ELF-1 (cell line): ENCODE results near the gene DPYD.

Experiments
- DNase-seq: peaks from one replicate; pipeline ENCODE4 v3.0.0-alpha.2; 2016; ENCODE audit warnings: low read depth, low spot score

DPYD gene

DNA sequence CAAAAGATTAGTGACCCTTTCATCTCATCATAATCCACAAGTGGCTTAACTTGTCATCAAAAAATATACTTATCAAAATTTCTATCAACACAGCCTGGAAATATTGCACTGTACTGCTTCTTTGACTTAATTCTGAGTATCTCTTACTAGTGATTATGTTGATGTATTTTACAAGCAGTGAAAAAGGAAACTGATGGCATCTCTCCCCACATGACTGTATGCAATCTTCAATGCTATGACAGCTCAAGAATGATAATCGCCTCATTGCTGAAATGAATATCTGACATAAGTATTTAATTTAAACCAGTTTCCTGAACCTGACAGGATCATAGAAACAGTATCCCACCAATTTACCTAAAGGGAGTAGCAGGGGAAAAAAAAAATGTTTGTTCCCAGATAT lies 79.5 kb downstream of the DPYD start:
- no peak for DNase-seq

GRCh38 chr1:97837161-97837560 lies 83.7 kb downstream of the DPYD start:
- DNase-seq: no peak

GRCh38 chr1:97834899-97835298 lies 85.9 kb downstream of the DPYD start:
- no peak for DNase-seq

GRCh38 chr1:97833881-97834280 lies 87.0 kb downstream of the DPYD start:
- no peak for DNase-seq

DNA sequence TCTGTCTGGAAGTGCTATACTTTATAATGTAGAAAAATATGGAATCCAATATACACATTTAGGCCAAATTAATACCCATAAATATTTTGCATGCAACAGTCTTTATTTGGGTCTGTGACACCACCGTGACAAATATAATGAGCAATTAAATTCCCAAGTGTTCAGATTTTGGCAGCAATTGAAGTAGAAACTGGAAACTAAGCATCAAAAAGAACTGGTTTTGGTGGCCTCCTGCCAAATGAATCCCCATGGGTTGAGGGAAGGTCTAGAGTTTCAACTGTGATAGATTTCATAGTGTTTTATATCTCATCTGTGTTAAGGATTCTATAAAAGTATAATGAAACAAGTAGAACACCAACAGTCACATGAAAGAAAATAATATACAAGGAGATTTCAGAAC lies 88.4 kb downstream of the DPYD start:
- DNase-seq: no peak

GRCh38 chr1:97827887-97828286 lies 92.9 kb downstream of the DPYD start:
- DNase-seq: no peak

DNA sequence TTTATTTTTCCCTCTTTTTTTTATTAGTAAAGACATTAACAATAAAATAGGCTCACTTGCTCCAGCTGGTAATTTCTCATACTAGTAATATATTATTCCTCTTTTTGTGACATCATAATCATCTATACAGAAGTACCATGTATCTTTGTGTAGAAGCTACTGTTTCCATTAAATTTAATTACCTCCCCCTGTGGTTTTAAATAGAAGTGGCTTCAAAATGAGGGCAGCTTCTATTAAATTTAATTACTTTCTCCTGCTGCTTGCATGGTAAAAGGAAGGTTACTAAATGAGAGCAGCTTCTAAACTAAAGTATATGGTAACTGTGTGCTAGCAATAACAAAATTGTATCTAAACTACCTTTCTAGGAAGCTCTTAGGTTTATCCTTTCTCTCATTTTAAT lies 94.0 kb downstream of the DPYD start:
- no peak for DNase-seq

- DNase-seq: no peak
These were observed 96.2 kb downstream of the DPYD start for GRCh38 chr1:97824624-97825023.

DNA sequence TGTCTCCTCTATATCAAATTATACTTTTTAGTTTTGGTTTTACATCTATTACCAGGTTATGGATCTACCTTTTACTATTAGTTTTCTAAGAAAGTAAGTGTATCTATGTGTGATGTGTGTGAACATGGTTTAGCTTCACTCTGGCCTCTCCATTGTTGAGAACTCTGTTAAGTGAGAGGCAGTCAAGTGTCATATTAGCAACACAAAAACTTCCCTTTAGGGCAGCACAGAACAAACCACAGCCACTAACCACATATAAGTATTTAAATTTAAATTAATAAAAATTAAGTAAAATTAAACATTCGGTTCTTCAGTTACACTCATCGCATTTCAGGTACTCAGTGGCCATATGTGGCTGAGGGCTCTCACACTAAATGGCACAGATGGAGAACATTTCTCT lies 96.6 kb downstream of the DPYD start:
- no peak for DNase-seq

- DNase-seq: no peak
These were observed 100.2 kb downstream of the DPYD start for GRCh38 chr1:97820470-97821188.

- no peak for DNase-seq
These were observed 103.9 kb downstream of the DPYD start for GRCh38 chr1:97816927-97817326.

DNA sequence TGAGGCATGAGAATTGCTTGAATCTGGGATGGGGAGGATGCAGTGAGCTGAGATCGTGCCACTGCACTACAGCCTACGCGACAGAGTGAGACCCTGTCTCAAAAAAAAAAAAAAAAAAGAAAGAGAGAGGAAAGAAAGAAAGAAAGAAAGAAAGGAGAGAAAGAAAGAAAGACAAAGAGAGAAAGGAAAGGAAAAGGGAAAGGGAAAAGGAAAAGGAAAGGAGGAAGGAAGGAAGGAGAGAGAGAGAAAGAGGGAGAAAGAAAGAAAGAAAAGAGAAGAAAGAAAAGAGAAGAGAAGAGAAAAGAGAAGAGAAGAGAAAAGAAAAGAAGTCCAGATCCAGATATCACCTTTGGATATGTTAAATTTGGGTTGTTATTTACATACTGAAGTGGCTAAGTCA lies 106.0 kb downstream of the DPYD start:
- DNase-seq: no peak

DNA sequence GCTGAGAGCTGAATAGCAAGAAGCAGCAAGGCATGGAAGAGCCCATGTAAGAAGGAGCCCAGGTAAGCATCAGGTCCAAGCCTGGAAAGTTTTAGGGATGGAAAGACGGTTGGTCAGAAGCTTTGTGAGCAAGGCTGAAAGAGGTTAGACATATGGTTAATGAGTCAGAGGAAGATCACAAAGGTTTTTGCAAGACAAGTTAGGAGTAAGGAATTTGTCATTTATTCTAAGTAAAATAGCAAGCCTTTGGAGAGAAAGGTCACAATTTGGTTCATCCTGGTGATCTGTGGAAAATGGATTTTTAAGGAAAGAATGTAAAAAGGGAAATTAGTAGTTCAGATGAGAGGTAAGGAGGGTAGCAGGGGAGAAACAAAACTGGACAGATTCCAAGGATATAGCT lies 106.7 kb downstream of the DPYD start:
- no peak for DNase-seq

DNA sequence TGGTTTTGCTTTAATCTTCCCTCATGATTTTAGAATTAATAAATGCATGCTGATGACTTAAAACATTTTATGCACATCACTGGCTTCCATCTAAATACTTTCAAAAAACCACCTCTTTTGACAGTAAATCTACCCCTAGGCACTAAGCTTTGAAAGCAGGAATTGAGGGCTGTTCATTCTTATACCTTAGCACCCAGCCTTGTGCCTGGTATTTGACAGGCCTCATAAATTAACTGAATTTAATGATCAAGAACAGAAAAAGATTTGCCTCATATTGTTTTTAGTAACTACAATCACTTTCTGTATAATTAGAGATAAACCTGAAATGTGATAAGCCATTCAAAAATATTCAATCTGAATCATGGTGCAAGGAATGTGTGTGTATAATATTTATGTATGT lies 108.8 kb downstream of the DPYD start:
- DNase-seq: no peak

DNA sequence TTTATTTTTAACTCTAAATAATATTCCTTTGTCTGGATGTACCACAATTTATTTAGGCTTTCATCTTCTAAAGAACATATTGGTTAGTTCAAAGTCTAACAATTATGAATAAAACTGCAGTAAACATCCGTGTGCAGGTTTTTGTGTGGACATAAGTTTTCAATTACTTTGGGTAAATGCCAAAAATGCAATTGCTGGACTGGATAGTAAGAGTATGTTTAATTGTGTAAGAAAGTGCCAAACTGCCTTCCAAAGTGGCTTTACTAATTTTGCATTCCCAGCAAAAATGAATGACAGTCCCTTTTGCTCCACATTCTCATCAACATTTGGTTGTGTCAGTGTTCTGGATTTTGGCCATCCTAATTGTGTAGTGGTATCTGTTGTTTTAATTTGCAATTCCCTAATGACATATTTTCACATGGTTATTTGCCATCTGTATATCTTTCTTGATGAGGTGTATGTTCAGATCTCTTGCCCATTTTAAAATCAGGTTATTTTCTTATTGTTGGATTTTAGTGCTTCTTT lies 113.8 kb downstream of the DPYD start:
- no peak for DNase-seq

- DNase-seq: no peak
These were observed 114.5 kb downstream of the DPYD start for GRCh38 chr1:97806326-97806725.

DNA sequence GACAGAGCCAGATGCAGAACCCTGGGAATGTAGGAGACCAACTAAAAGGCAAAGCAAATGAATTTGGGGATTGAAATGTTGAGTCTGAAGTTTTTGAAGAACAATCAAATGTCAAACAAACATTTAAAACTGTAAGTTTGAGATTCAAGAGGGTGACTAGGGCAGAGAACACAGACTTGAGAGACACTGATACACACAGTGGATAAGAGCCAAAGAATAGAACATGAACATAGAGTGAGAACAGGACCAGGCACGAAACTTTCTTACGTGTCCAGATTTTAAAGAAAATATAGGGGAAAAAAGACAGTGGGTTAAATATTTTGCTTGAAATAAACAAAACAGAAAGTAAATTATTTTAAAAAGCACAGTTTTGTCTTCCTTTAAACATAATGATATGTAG lies 115.7 kb downstream of the DPYD start:
- DNase-seq: no peak

GRCh38 chr1:97803026-97803425 lies 117.8 kb downstream of the DPYD start:
- DNase-seq: no peak

DNA sequence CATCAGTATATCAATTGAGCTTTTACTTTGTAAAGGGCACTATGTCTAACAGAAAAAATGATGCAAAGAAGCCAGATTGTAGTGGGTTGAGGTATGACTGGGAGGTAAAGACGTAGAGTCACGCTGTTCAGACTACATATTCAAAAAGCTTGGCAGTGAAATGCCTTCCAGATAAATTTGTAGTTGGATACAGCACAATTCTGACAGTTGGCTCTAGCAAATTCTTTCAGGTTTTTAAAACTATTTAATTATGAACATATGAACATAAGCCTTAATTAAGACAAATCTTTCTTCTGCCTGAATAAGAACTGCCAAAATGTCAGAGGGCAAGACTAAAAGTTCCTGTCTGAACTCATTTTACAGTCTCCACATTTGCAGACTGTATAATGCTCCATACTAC lies 118.8 kb downstream of the DPYD start:
- DNase-seq: no peak

GRCh38 chr1:97797403-97798183 lies 123.2 kb downstream of the DPYD start:
- DNase-seq: no peak

- DNase-seq: no peak
These were observed 124.1 kb downstream of the DPYD start for GRCh38 chr1:97796711-97797110.

GRCh38 chr1:97792655-97793054 lies 128.2 kb downstream of the DPYD start:
- no peak for DNase-seq

DNA sequence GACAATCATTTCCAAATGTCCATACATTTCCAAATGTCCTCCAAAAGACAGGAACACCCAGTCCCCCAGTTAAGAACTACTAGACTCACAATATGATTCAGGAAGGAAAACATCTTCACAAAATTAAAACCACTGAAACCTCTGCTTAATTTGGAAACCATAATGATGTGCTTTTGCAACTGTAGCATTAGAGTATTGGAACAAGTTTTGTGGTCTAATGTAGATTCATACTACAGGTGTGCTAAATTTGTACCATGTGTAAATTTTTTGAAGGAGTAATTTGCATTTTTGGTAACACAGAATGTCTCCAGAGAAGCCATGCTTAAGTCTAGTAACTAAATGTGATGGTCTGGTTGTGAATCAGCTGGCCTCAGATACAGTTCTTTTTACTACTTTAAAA lies 129.6 kb downstream of the DPYD start:
- DNase-seq: no peak
